A673 (cell line): ENCODE data around the gene FAM124A. TPM values are rescaled to one million over a fixed set of nuclear protein-coding genes. Genes with fewer than 3 reads are reported as not detected.

ENCODE experiments used
- BruUV-seq: library from RNA; stranded (reverse); fragments of 400-500 nt; replicated peaks from 2 replicates; lab custom pipeline; 2021; lab: Mats Ljungman, UMichigan
- CTCF ChIA-PET: fragments of 300-600 bp; sonication (Branson Sonifier 250); formaldehyde crosslinking; loops from one replicate; lab custom pipeline; 2022; ENCODE audit warnings: antibody characterized with exemption; lab: Charles Lee
- POLR2A ChIA-PET: fragments of 300-600 bp; sonication (Branson Sonifier 250); formaldehyde crosslinking; loops from one replicate; lab custom pipeline; 2022; ENCODE audit warnings: antibody characterized with exemption; ENCODE audit not compliant: low non-redundant PET; lab: Charles Lee
- DNase-seq: peaks from one replicate; pipeline ENCODE4 v3.0.0-alpha.2; 2015; ENCODE audit warnings: low spot score
- H3K27ac ChIP-seq: fragments of 200-600 bp; sonication (generic); 2 replicates; pipeline ENCODE4 v1.5.1; 2016; ENCODE audit warnings: mixed run types, low read depth, mild to moderate bottlenecking, mixed read lengths, antibody characterized with exemption, low read length; ENCODE audit not compliant: poor library complexity, severe bottlenecking
- H3K27me3 ChIP-seq: fragments of 200-600 bp; sonication (generic); replicated peaks from 2 replicates; pipeline ENCODE4 v1.6.1; 2017; ENCODE audit warnings: mixed run types, low read depth, mild to moderate bottlenecking, mixed read lengths, antibody characterized with exemption, low read length; ENCODE audit not compliant: insufficient read depth, poor library complexity
- H3K36me3 ChIP-seq: fragments of 200-600 bp; sonication (generic); 2 replicates; pipeline ENCODE4 v1.6.1; 2016; ENCODE audit warnings: mixed run types, mild to moderate bottlenecking, mixed read lengths, antibody characterized with exemption, low read length; ENCODE audit not compliant: insufficient read depth, poor library complexity, severe bottlenecking
- H3K4me1 ChIP-seq: fragments of 200-600 bp; sonication (generic); 2 replicates; pipeline ENCODE4 v1.6.1; 2017; ENCODE audit warnings: mixed run types, mild to moderate bottlenecking, mixed read lengths, antibody characterized with exemption, low read length; ENCODE audit not compliant: insufficient read depth, poor library complexity, severe bottlenecking
- H3K4me3 ChIP-seq: fragments of 200-600 bp; sonication (generic); 2 replicates; pipeline ENCODE4 v1.5.1; 2016; ENCODE audit warnings: low read depth, mixed run types, mild to moderate bottlenecking, mixed read lengths, low read length; ENCODE audit not compliant: poor library complexity, severe bottlenecking
- H3K9me3 ChIP-seq: fragments of 200-600 bp; sonication (generic); 2 replicates; pipeline ENCODE4 v1.6.1; 2016; ENCODE audit warnings: mixed run types, low read depth, mild to moderate bottlenecking, mixed read lengths, antibody characterized with exemption, low read length; ENCODE audit not compliant: poor library complexity, severe bottlenecking
- CTCF ChIP-seq: fragments of 300-800, 200-600 bp; sonication (generic); conservative IDR thresholded peaks from 2 replicates; pipeline ENCODE4 v1.5.1; 2017; ENCODE audit warnings: low read depth, mild to moderate bottlenecking, antibody characterized with exemption, low read length, moderate library complexity, mixed read lengths
- EZH2 ChIP-seq: fragments of 200-600 bp; sonication (generic); IDR thresholded peaks from 2 replicates; pipeline ENCODE4 v1.6.1; 2017; ENCODE audit warnings: borderline replicate concordance, low read depth, mild to moderate bottlenecking, mixed read lengths, antibody characterized with exemption, low read length; ENCODE audit not compliant: poor library complexity, severe bottlenecking
- intact Hi-C: fragments of 100-400 bp; cut with micrococcal nuclease; formaldehyde crosslinking; loops from one replicate; pipeline ENCODE4 v1.10.0; 2022; ENCODE audit not compliant: unreplicated experiment
- total RNA-seq: library from RNA; stranded (reverse); gene quantifications from 2 replicates; pipeline ENCODE4 v1.2.3, GENCODE V29; 2021

Gene FAM124A
- total RNA-seq, 1 experiment from 2014 or later = 2.1 TPM

- H3K4me1 ChIP-seq = no peaks in the 10 kb centered on the region
- no peak overlapping the region for H3K27ac ChIP-seq
- no peak for TF ChIP-seq CTCF
- no peak for TF ChIP-seq EZH2
- H3K4me3 ChIP-seq = no peak overlapping the region
- H3K36me3 ChIP-seq = no peaks in the 10 kb centered on the region
- ChIA-PET CTCF (no interaction called here), POLR2A (no interaction called here)
- no TSS peak for BruUV-seq
- intact Hi-C loops = no loop called here
- no peaks in the 10 kb centered on the region for H3K9me3 ChIP-seq
- no peaks in the 10 kb centered on the region for H3K27me3 ChIP-seq
- no peak for DNase-seq
These were observed 108.6 kb downstream of the FAM124A start for GRCh38 chr13:51330791-51331190.

GRCh38 chr13:51331354-51331861, 109.2 kb downstream of the FAM124A start:
- CTCF ChIA-PET = interaction anchor here (0.6 kb wide), 1 partner anchor 501 kb away, joined by 8 read pairs; no protein-coding TSS in a partner anchor

GRCh38 chr13:51332566-51333361, 110.6 kb downstream of the FAM124A start:
- ChIA-PET POLR2A (no interaction called here), CTCF (no interaction called here)
- no peaks in the 10 kb centered on the region for H3K4me1 ChIP-seq
- H3K27ac ChIP-seq = no peak overlapping the region
- intact Hi-C loops = no loop called here
- DNase-seq = no peak
- H3K4me3 ChIP-seq = no peak overlapping the region
- H3K9me3 ChIP-seq = no peaks in the 10 kb centered on the region
- no peaks in the 10 kb centered on the region for H3K27me3 ChIP-seq
- H3K36me3 ChIP-seq = no peaks in the 10 kb centered on the region
- BruUV-seq = no TSS peak
- TF ChIP-seq CTCF (no peak), EZH2 (no peak)

More at GRCh38 chr13:51331354-51331861, 109.2 kb downstream of the FAM124A start:
- no peak for DNase-seq
- H3K27ac ChIP-seq = no peak overlapping the region
- H3K36me3 ChIP-seq = no peaks in the 10 kb centered on the region
- BruUV-seq = no TSS peak
- no peaks in the 10 kb centered on the region for H3K9me3 ChIP-seq
- intact Hi-C loops = no loop called here
- H3K4me3 ChIP-seq = no peak overlapping the region
- no peaks in the 10 kb centered on the region for H3K4me1 ChIP-seq
- TF ChIP-seq EZH2 (no peak), CTCF (no peak)
- POLR2A ChIA-PET = no interaction called here
- H3K27me3 ChIP-seq = no peaks in the 10 kb centered on the region
